Spleen (tissue), 7 donors: ENCODE data around the gene HSPA1B.
"Not testable (repeated sequence)": the region's sequence is repeated elsewhere in the genome, so short reads cannot be mapped to it uniquely, and the experiment has no call there.

Source experiments
- CTCF ChIP-seq, 11 experiments: fragments of 200-600 bp in 7 of 11; fragments of 450-650 bp in 4 of 11; sonication (generic) in 4 of 11; IDR thresholded peaks in 8 of 11; conservative IDR thresholded peaks in 3 of 11; 1 replicate in 7 of 11; 2 replicates in 4 of 11; pipeline versions ENCODE4 v1.4.0 to v1.8.0; 2016 to 2021; ENCODE audit warnings: antibody characterized with exemption in 11 of 11, inconsistent platforms in 4 of 11, mild to moderate bottlenecking in 1 of 11
- POLR2A ChIP-seq, 3 donors: fragments of 450-650 bp; IDR thresholded peaks; one replicate each; pipeline ENCODE4 v1.5.1; 2017; ENCODE audit warnings: antibody characterized with exemption in 3 of 3, mild to moderate bottlenecking in 1 of 3
- donor health status: DM: no; HTN: no; CAD: no; lungs with moderate emphysema.
- donor health status: DM: no; HTN: no; CAD: no.
- donor health status: DM: no; HTN: no; CAD: no.

GRCh38 chr6:31808599-31808998, 18.9 kb upstream of the HSPA1B start:
- not testable (repeated sequence) for TF ChIP-seq CTCF (IDR thresholded peaks at IDR 0.05 in 8 of 11, conservative IDR thresholded peaks at IDR 0.05 in 3 of 11); POLR2A (IDR thresholded peaks at IDR 0.05)
